Caco-2 (cell line): Measurements from ENCODE around the gene TUNAR. TPM values are rescaled to one million over a fixed set of nuclear protein-coding genes. Genes with fewer than 3 reads are reported as not detected.

Experiments used
- BruUV-seq: library from RNA; stranded (reverse); fragments of 400-500 nt; replicated peaks from 2 replicates; lab custom pipeline; 2021; lab: Mats Ljungman, UMichigan
- CTCF ChIA-PET: fragments of 300-600 bp; sonication (Branson Sonifier 250); formaldehyde crosslinking; loops from one replicate; lab custom pipeline; 2022; ENCODE audit warnings: antibody characterized with exemption; lab: Charles Lee
- POLR2A ChIA-PET: fragments of 300-600 bp; sonication (Branson Sonifier 250); formaldehyde crosslinking; loops from one replicate; lab custom pipeline; 2022; ENCODE audit warnings: antibody characterized with exemption; lab: Charles Lee
- DNase-seq, 2 experiments: peaks; one replicate each; pipeline versions ENCODE4 v3.0.0 to v3.0.0-alpha.2; 2020 to 2022
- H3K27me3 ChIP-seq: replicated peaks from 2 replicates; pipeline ENCODE4 v1.6.0; 2011; ENCODE audit warnings: low read length; ENCODE audit not compliant: control insufficient read depth, insufficient read depth
- H3K36me3 ChIP-seq: 2 replicates; pipeline ENCODE4 v1.5.1; 2011; ENCODE audit warnings: low read length; ENCODE audit not compliant: control insufficient read depth, insufficient read depth
- H3K4me1 ChIP-seq: fragments of 250-450 bp; sonication (Bioruptor Pico); 2 replicates; pipeline ENCODE4 v1.5.1; 2020; ENCODE audit warnings: mild to moderate bottlenecking
- H3K4me3 ChIP-seq: 2 replicates; pipeline ENCODE4 v1.5.1; 2011; ENCODE audit warnings: low read depth, mild to moderate bottlenecking, control low read depth, low read length
- H3K9me3 ChIP-seq: fragments of 250-450 bp; sonication (Bioruptor Pico); 2 replicates; pipeline ENCODE4 v1.5.1; 2020; ENCODE audit warnings: mild to moderate bottlenecking, moderate library complexity
- H3K27ac Mint-ChIP-seq: one replicate; pipeline ENCODE4 v1.8.0; 2022; ENCODE audit warnings: mixed read lengths; ENCODE audit not compliant: unreplicated experiment
- H3K27me3 Mint-ChIP-seq: one replicate; pipeline ENCODE4 v1.8.0; 2022; ENCODE audit warnings: mixed read lengths; ENCODE audit not compliant: insufficient read depth, unreplicated experiment
- H3K36me3 Mint-ChIP-seq: one replicate; pipeline ENCODE4 v1.8.0; 2022; ENCODE audit warnings: mild to moderate bottlenecking, mixed read lengths; ENCODE audit not compliant: insufficient read depth, unreplicated experiment
- H3K4me1 Mint-ChIP-seq: one replicate; pipeline ENCODE4 v1.8.0; 2022; ENCODE audit warnings: low read depth, mixed read lengths; ENCODE audit not compliant: unreplicated experiment
- H3K4me3 Mint-ChIP-seq: one replicate; pipeline ENCODE4 v1.8.0; 2022; ENCODE audit warnings: mild to moderate bottlenecking, moderate library complexity, mixed read lengths; ENCODE audit not compliant: unreplicated experiment
- H3K9me3 Mint-ChIP-seq: one replicate; pipeline ENCODE4 v1.8.0; 2022; ENCODE audit warnings: mixed read lengths; ENCODE audit not compliant: unreplicated experiment
- CTCF ChIP-seq, 2 experiments: fragments of 200-600 bp in 1 of 2; IDR thresholded peaks; 1 replicate in 1 of 2; 2 replicates in 1 of 2; pipeline versions ENCODE4 v1.5.1 to v1.8.0; 2011 to 2022; ENCODE audit warnings: antibody characterized with exemption in 1 of 2, control low read depth in 1 of 2, inconsistent platforms in 1 of 2, low read depth in 1 of 2, low read length in 1 of 2, mild to moderate bottlenecking in 1 of 2, moderate library complexity in 1 of 2; ENCODE audit not compliant: insufficient read depth in 1 of 2, severe bottlenecking in 1 of 2, unreplicated experiment in 1 of 2
- intact Hi-C: fragments of 100-400 bp; cut with micrococcal nuclease; formaldehyde crosslinking; loops from one replicate; pipeline ENCODE4 v1.10.0; 2022; ENCODE audit not compliant: unreplicated experiment
- total RNA-seq: library from RNA; stranded (reverse); gene quantifications from 2 replicates; pipeline ENCODE4 v1.2.3, GENCODE V29; 2022

TUNAR gene
- total RNA-seq, 1 experiment from 2014 or later = not detected

- no peak for TF ChIP-seq CTCF (IDR thresholded peaks at IDR 0.05; ENCODE audit: insufficient read depth in 1 of 2, low read depth in 1 of 2, low read length in 1 of 2, severe bottlenecking in 1 of 2, unreplicated experiment in 1 of 2)
- Mint-ChIP-seq H3K27ac (no peak overlapping the region), H3K9me3 (no peaks in the 10 kb centered on the region), H3K4me3 (no peak overlapping the region), H3K27me3 (peaks cover 20% of the 10 kb centered on the region), H3K4me1 (no peaks in the 10 kb centered on the region), H3K36me3 (no peaks in the 10 kb centered on the region)
- DNase-seq = no peak
- Histone ChIP-seq H3K27me3 (no peaks in the 10 kb centered on the region), H3K9me3 (no peaks in the 10 kb centered on the region), H3K4me3 (no peak overlapping the region), H3K36me3 (no peaks in the 10 kb centered on the region), H3K4me1 (no peaks in the 10 kb centered on the region)
- ChIA-PET CTCF (no interaction called here), POLR2A (no interaction called here)
- no TSS peak for BruUV-seq
- intact Hi-C loops = no loop called here
Observed at GRCh38 chr14:95850429-95850828, 26.2 kb upstream of the TUNAR start.

- H3K9me3 ChIP-seq = no peaks in the 10 kb centered on the region
- no peak for DNase-seq
- Mint-ChIP-seq H3K4me1 (no peaks in the 10 kb centered on the region), H3K36me3 (no peaks in the 10 kb centered on the region), H3K4me3 (no peak overlapping the region), H3K27ac (no peak overlapping the region), H3K27me3 (peaks cover 20% of the 10 kb centered on the region), H3K9me3 (no peaks in the 10 kb centered on the region)
- POLR2A ChIA-PET = no interaction called here
- H3K4me1 ChIP-seq = no peaks in the 10 kb centered on the region
- CTCF ChIA-PET = no interaction called here
- no peak for TF ChIP-seq CTCF (IDR thresholded peaks at IDR 0.05; ENCODE audit: insufficient read depth in 1 of 2, low read depth in 1 of 2, low read length in 1 of 2, severe bottlenecking in 1 of 2, unreplicated experiment in 1 of 2)
- no peaks in the 10 kb centered on the region for H3K27me3 ChIP-seq
- H3K36me3 ChIP-seq = no peaks in the 10 kb centered on the region
- no TSS peak for BruUV-seq
- intact Hi-C loops = no loop called here
- H3K4me3 ChIP-seq = no peak overlapping the region
Observed at GRCh38 chr14:95855606-95856005, 21.0 kb upstream of the TUNAR start.

- ChIA-PET POLR2A (no interaction called here), CTCF (no interaction called here)
- no peaks in the 10 kb centered on the region for H3K36me3 ChIP-seq
- TF ChIP-seq CTCF (IDR thresholded peaks at IDR 0.05; ENCODE audit: insufficient read depth in 1 of 2, low read depth in 1 of 2, low read length in 1 of 2, severe bottlenecking in 1 of 2, unreplicated experiment in 1 of 2) = no peak
- H3K4me3 Mint-ChIP-seq = no peak overlapping the region
- no peaks in the 10 kb centered on the region for H3K9me3 ChIP-seq
- H3K27me3 ChIP-seq = no peaks in the 10 kb centered on the region
- no peak for DNase-seq
- no peaks in the 10 kb centered on the region for H3K4me1 ChIP-seq
- H3K27me3 Mint-ChIP-seq = peaks cover 16% of the 10 kb centered on the region
- H3K4me3 ChIP-seq = no peak overlapping the region
- intact Hi-C loops = no loop called here
- BruUV-seq = no TSS peak
- H3K4me1 Mint-ChIP-seq = no peaks in the 10 kb centered on the region
- no peaks in the 10 kb centered on the region for H3K9me3 Mint-ChIP-seq
- no peak overlapping the region for H3K27ac Mint-ChIP-seq
- no peaks in the 10 kb centered on the region for H3K36me3 Mint-ChIP-seq
Observed at GRCh38 chr14:95857275-95857674, 19.4 kb upstream of the TUNAR start.
